GM21717 (cell line): ENCODE results near the gene PCSK1.
"Not testable (repeated sequence)": the region's sequence is repeated elsewhere in the genome, so short reads cannot be mapped to it uniquely, and the experiment has no call there.

Experiments used
- ATAC-seq: cut with Tn5 transposase; IDR thresholded peaks from one replicate; pipeline ENCODE4 v1.9.1; 2021; ENCODE audit warnings: mild to moderate bottlenecking, moderate library complexity; ENCODE audit not compliant: unreplicated experiment

Gene PCSK1

GRCh38 chr5:96427824-96428223 is 5.2 kb downstream of the PCSK1 start:
- ATAC-seq: no peak

GRCh38 chr5:96426831-96427230 is 6.2 kb downstream of the PCSK1 start:
- no peak for ATAC-seq

GRCh38 chr5:96425443-96425842 is 7.6 kb downstream of the PCSK1 start:
- no peak for ATAC-seq

- ATAC-seq: no peak
These were observed 17.2 kb downstream of the PCSK1 start for GRCh38 chr5:96415897-96416296.

- no peak for ATAC-seq
These were observed 20.1 kb downstream of the PCSK1 start for GRCh38 chr5:96412868-96413449.

- no peak for ATAC-seq
These were observed 23.0 kb downstream of the PCSK1 start for GRCh38 chr5:96410013-96410412.

- ATAC-seq: no peak
These were observed 24.1 kb downstream of the PCSK1 start for GRCh38 chr5:96408841-96409538.

- ATAC-seq: no peak
These were observed 24.8 kb downstream of the PCSK1 start for GRCh38 chr5:96408210-96408777.

- no peak for ATAC-seq
These were observed 25.6 kb downstream of the PCSK1 start for GRCh38 chr5:96407436-96407835.

GRCh38 chr5:96404191-96404867 is 28.7 kb downstream of the PCSK1 start:
- no peak for ATAC-seq

- ATAC-seq: no peak
These were observed 30.5 kb downstream of the PCSK1 start for GRCh38 chr5:96402500-96402899.

GRCh38 chr5:96396878-96397277 is 36.2 kb downstream of the PCSK1 start:
- ATAC-seq: no peak

- ATAC-seq: not testable (repeated sequence)
These were observed 37.8 kb downstream of the PCSK1 start for GRCh38 chr5:96395295-96395694.

- no peak for ATAC-seq
These were observed 41.1 kb downstream of the PCSK1 start for GRCh38 chr5:96391921-96392320.

GRCh38 chr5:96388176-96388575 is 44.9 kb downstream of the PCSK1 start:
- no peak for ATAC-seq

GRCh38 chr5:96387616-96388015 is 45.4 kb downstream of the PCSK1 start:
- no peak for ATAC-seq

GRCh38 chr5:96385538-96385937 is 47.5 kb downstream of the PCSK1 start:
- ATAC-seq: no peak

- ATAC-seq: no peak
These were observed 48.7 kb downstream of the PCSK1 start for GRCh38 chr5:96384353-96384752.

GRCh38 chr5:96381526-96381925 is 51.5 kb downstream of the PCSK1 start:
- no peak for ATAC-seq

GRCh38 chr5:96379896-96380295 is 53.2 kb downstream of the PCSK1 start:
- ATAC-seq: no peak

GRCh38 chr5:96377597-96377996 is 55.5 kb downstream of the PCSK1 start:
- ATAC-seq: no peak

- no peak for ATAC-seq
These were observed 55.9 kb downstream of the PCSK1 start for GRCh38 chr5:96377167-96377566.
